Heart right ventricle (tissue), 16 donors: Measurements from ENCODE around the gene EHBP1. TPM values are rescaled to one million over a fixed set of nuclear protein-coding genes. Genes with fewer than 3 reads are reported as not detected.
"Not testable (repeated sequence)": the region's sequence is repeated elsewhere in the genome, so short reads cannot be mapped to it uniquely, and the experiment has no call there.

ENCODE experiments used
- ATAC-seq, 8 donors: fragments of 200-7000 bp; cut with Tn5 transposase; one replicate each; pipeline ENCODE4 v1.9.1; 2020; ENCODE audit warnings: mild to moderate bottlenecking in 8 of 8, moderate library complexity in 8 of 8, moderate number of reproducible peaks in 1 of 8
- DNase-seq, 2 donors: peaks; one replicate each; pipeline ENCODE4 v3.0.0-alpha.2; 2020
- H3K27ac ChIP-seq, 10 donors: fragments of 200-600 bp; sonication (generic) in 2 of 10; one replicate each; pipeline versions ENCODE4 v1.5.0 to v1.8.0; 2020 to 2022; ENCODE audit warnings: mild to moderate bottlenecking in 3 of 10
- H3K27me3 ChIP-seq, 7 donors: fragments of 200-600 bp; one replicate each; pipeline ENCODE4 v1.8.0; 2021 to 2022; ENCODE audit warnings: mild to moderate bottlenecking in 2 of 7
- H3K36me3 ChIP-seq, 9 donors: fragments of 200-600 bp; sonication (generic) in 1 of 9; one replicate each; pipeline versions ENCODE4 v1.5.0 to v1.8.0; 2020 to 2022; ENCODE audit warnings: mild to moderate bottlenecking in 2 of 9
- H3K4me1 ChIP-seq, 9 donors: fragments of 200-600 bp; sonication (generic) in 1 of 9; one replicate each; pipeline versions ENCODE4 v1.5.0 to v1.8.0; 2020 to 2022; ENCODE audit warnings: mild to moderate bottlenecking in 4 of 9
- H3K4me3 ChIP-seq, 10 donors: fragments of 200-600 bp; sonication (generic) in 2 of 10; one replicate each; pipeline versions ENCODE4 v1.5.0 to v1.8.0; 2020 to 2022; ENCODE audit warnings: mild to moderate bottlenecking in 7 of 10, moderate library complexity in 2 of 10
- H3K9me3 ChIP-seq, 11 donors: fragments of 200-600 bp in 10 of 11; sonication (generic) in 2 of 11; one replicate each; pipeline versions ENCODE4 v1.5.0 to v1.8.0; 2013 to 2022; ENCODE audit warnings: mild to moderate bottlenecking in 2 of 11, control low read depth in 1 of 11, moderate library complexity in 1 of 11
- CTCF ChIP-seq, 9 donors: fragments of 200-600 bp; sonication (generic) in 2 of 9; IDR thresholded peaks; one replicate each; pipeline versions ENCODE4 v1.5.0 to v1.8.0; 2021 to 2022; ENCODE audit warnings: antibody characterized with exemption in 9 of 9, mild to moderate bottlenecking in 5 of 9, moderate library complexity in 1 of 9
- WGBS, 2 donors: extraction: QIAGEN DNeasy Blood & Tissue Kit; methylation state at CpG; one replicate each; pipeline ENCODE4 v1.1.7; 2013; ENCODE audit warnings: inconsistent platforms in 1 of 2; 5-methylcytosine and 5-hydroxymethylcytosine counted together
- intact Hi-C, 10 donors: fragments of 100-400 bp; cut with DNase I; formaldehyde crosslinking; loops; one replicate each; pipeline versions ENCODE4 v1.11.1 to v1.14.2; 2022
- polyA plus RNA-seq, 2 donors: library from polyadenylated mRNA; stranded (reverse); fragments of 200-250 nt; gene quantifications; one replicate each; pipeline ENCODE4 v1.2.3, GENCODE V29; 2013
- total RNA-seq, 10 donors: library from RNA; stranded (reverse); fragmentation: NEBNext Ultra II Directional in 3 of 10; extraction: Animal tissue kit (Norgen Biotek cat#: 25700) in 3 of 10; gene quantifications; one replicate each; pipeline versions ENCODE4 v1.2.1 to v1.2.4, GENCODE V29; 2021 to 2023
- donor health status: Arrhythmogenic right ventricular cardiomyopathy.
- donor health status: ischemic (EF 13 %, LVEDD 7.1; RV severe dilation, severe dysfunction).
- donor health status: healthy with polysubstance abuse.
- donor health status: DM: no; HTN: yes; CAD: no.
- donor health status: DM: no; HTN: no; CAD: no.
- donor health status: ischemic (EF 25% LVEDD 6.9; RV normal size, moderate dysfunction).
- donor health status: ischemic (EF 25% LVEDD 5.7; RV mildly dilated, moderate dysfunction).
- donor health status: healthy.
- donor health status: DM: yes; HTN: yes; CAD: no.
- donor health status: Ischemic cardiomyopathy.
- donor health status: ischemic (EF 35%, LVEDD 5.7; RV mildly dilated, moderate dysfunction).
- donor health status: nonischemic (EF 11% LVEDD 7.7; RV severe dilation, severe dysfunction).
- donor health status: DM: yes; HTN: yes; CAD: no.
- donor health status: PGD.
- donor health status: ischemic (EF 29% LVEDD 5.4; RV normal size, mild dysfunction).
- donor health status: nonischemic (EF 23%, LVEDD 6.1; RV moderate dilation, normal function).

Gene EHBP1
- total and polyA plus RNA-seq, 12 donors = 7.8 to 26.1 (median 20.1) TPM

- H3K4me1 ChIP-seq = peaks cover 0 to 33% (median 16%) of the 10 kb centered on the region in 9 donors
- 95 to 100% methylated on average over 1 of the region's 1 CpG for WGBS, 2 donors
Measured at GRCh38 chr2:62711832-62712494, 6.5 kb downstream of the EHBP1 start.

GRCh38 chr2:62713196-62713595 is 7.7 kb downstream of the EHBP1 start:
- DNase-seq, ATAC-seq: not testable (repeated sequence)
- intact Hi-C loops = loop anchor here in 1 of 10 donors (10.0 kb wide), 1 partner anchor 52 kb away; no protein-coding TSS in a partner anchor

More at GRCh38 chr2:62711832-62712494, 6.5 kb downstream of the EHBP1 start:
- ATAC-seq = no peak
- TF ChIP-seq CTCF (IDR thresholded peaks at IDR 0.05) = no peak
- Histone ChIP-seq H3K36me3 (peaks cover 0 to 16% (median 0%) of the 10 kb centered on the region in 9 donors), H3K9me3 (no peaks in the 10 kb centered on the region), H3K27me3 (no peaks in the 10 kb centered on the region), H3K4me3 (no peak overlapping the region), H3K27ac (no peak overlapping the region)
- no peak for DNase-seq
- intact Hi-C loops = loop anchor here in 1 of 10 donors (10.0 kb wide), 1 partner anchor 53 kb away; no protein-coding TSS in a partner anchor

GRCh38 chr2:62713837-62714236 is 8.3 kb downstream of the EHBP1 start:
- H3K27me3 ChIP-seq = no peaks in the 10 kb centered on the region
- no peak for TF ChIP-seq CTCF (IDR thresholded peaks at IDR 0.05)
- no peak overlapping the region for H3K27ac ChIP-seq
- intact Hi-C loops = loop anchor here in 1 of 10 donors (10.0 kb wide), 1 partner anchor 51 kb away; no protein-coding TSS in a partner anchor
- ATAC-seq (no peak), DNase-seq (no peak)
- peaks cover 0 to 7% (median 0%) of the 10 kb centered on the region in 9 donors for H3K36me3 ChIP-seq
- H3K4me3 ChIP-seq = no peak overlapping the region
- H3K9me3 ChIP-seq = no peaks in the 10 kb centered on the region
- H3K4me1 ChIP-seq = peaks cover 0 to 19% (median 7%) of the 10 kb centered on the region in 9 donors

More at GRCh38 chr2:62713196-62713595, 7.7 kb downstream of the EHBP1 start:
- WGBS, 2 donors = 96 to 98% methylated on average over 3 of the region's 3 CpGs
- Histone ChIP-seq H3K4me1 (peaks cover 0 to 25% (median 8%) of the 10 kb centered on the region in 9 donors), H3K36me3 (peaks cover 0 to 12% (median 0%) of the 10 kb centered on the region in 9 donors)
- H3K27ac ChIP-seq, H3K27me3 ChIP-seq, H3K4me3 ChIP-seq, H3K9me3 ChIP-seq: not testable (repeated sequence)

GRCh38 chr2:62716768-62717167 is 11.3 kb downstream of the EHBP1 start:
- no peaks in the 10 kb centered on the region for H3K27me3 ChIP-seq
- no peak for TF ChIP-seq CTCF (IDR thresholded peaks at IDR 0.05)
- ATAC-seq (no peak), DNase-seq (no peak)
- H3K9me3 ChIP-seq = no peaks in the 10 kb centered on the region
- intact Hi-C loops = loop anchor here in 1 of 10 donors (10.0 kb wide), 1 partner anchor 48 kb away; no protein-coding TSS in a partner anchor
- peaks cover 0 to 7% (median 0%) of the 10 kb centered on the region in 9 donors for H3K4me1 ChIP-seq
- H3K27ac ChIP-seq = no peak overlapping the region
- WGBS, 2 donors = 83 to 86% methylated on average over 4 of the region's 4 CpGs
- no peaks in the 10 kb centered on the region for H3K36me3 ChIP-seq
- no peak overlapping the region for H3K4me3 ChIP-seq
